Stimulated activated CD8-positive, alpha-beta memory T cell treated with anti-CD3 and anti-CD28 coated beads, Interleukin-4, amount 100 ng/mL, for 24 hours (primary cell): ENCODE results near the gene ST3GAL4.
"Not testable (repeated sequence)": the region's sequence is repeated elsewhere in the genome, so short reads cannot be mapped to it uniquely, and the experiment has no call there.

ENCODE experiments used
- DNase-seq: peaks from one replicate; pipeline ENCODE4 v3.0.0-alpha.2; 2020; ENCODE audit warnings: low read depth

ST3GAL4 gene

GRCh38 chr11:126355324-126355925 lies at the start of gene ST3GAL4:
TSS of gene ST3GAL4 (plus strand) at chr11:126355686. CDS start at chr11:126406156, 50,470 bp downstream.
- peak; percentile 68 for DNase-seq

GRCh38 chr11:126305699-126306098 lies 49.8 kb upstream of the ST3GAL4 start:
- DNase-seq: no peak

- DNase-seq: no peak
These were observed 47.8 kb upstream of the ST3GAL4 start for GRCh38 chr11:126307706-126308105.

GRCh38 chr11:126308271-126308671 lies 47.2 kb upstream of the ST3GAL4 start:
- no peak for DNase-seq

GRCh38 chr11:126308771-126309170 lies 46.7 kb upstream of the ST3GAL4 start:
- not testable (repeated sequence) for DNase-seq

DNA sequence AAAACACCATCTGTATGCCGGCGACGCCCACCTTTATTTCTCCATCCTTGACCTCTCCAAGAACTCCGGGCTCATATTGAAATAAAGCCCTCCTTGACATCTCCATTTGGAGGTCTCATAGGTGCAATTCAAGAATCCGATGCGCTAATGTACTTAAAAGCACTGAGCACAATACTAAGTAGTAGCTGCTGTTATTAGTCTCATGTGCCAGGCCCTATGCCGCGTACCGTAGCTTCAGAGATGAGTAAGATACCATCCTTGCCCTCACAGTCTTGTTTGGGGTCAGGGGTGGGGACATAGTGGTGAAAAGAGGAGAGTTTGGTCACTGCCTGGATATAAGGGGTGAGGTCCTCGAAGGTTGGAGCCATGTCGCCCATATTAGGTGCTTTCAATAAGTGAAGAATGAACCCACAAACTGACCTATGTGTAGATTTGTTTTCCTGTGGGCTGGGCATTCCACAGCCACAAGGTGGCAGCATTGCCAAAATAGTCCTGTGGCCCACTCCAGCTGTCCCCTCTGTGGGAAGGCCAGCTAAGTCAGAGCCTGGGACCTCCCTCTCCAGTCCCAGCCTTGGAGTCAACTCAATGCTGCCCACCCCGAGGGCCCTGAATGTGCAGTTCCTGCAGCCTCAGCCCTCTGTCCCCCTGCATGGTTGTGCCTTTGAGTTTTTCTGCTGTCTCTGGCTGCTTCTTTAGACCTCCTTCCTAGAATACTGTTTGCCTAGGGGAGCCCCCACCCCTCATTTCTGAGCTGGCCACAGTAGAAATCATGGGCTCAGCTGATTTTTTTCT lies 45.1 kb upstream of the ST3GAL4 start:
- DNase-seq: peak; percentile 42

DNA sequence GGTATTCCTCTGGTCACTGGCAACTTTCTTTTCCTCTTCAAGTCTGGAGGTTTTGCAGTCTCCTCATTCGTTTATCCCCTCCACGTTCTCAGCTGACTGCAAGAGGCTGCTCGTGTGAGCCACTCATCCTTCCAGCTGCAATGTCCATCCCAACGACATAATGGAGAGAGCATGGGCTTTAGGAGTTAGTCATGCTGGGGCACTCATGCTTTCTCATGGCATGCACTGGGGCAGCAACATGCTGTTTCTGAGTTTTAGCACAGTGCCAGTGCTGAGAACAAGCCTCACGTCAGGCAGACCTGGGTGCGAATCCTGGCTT lies 44.5 kb upstream of the ST3GAL4 start:
- DNase-seq: no peak

GRCh38 chr11:126311401-126312291 lies 43.8 kb upstream of the ST3GAL4 start:
- no peak for DNase-seq

- DNase-seq: no peak
These were observed 42.5 kb upstream of the ST3GAL4 start for GRCh38 chr11:126312961-126313360.

GRCh38 chr11:126313826-126314225 lies 41.7 kb upstream of the ST3GAL4 start:
- DNase-seq: no peak

DNA sequence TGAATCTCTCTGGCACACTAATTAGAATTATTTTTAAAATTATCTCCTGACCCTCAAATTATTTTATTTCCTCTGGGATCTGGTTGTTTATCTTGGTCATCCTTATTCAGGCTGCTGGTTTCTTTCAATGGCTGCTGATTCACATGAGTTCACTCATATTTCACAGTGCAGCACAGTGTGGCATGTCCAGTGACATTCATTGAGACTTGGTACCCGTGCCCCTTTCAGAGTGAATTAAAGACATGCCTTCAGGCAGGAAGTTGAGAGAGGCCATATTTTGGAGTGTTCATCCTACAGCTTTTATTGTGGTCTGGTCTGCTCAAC lies 38.1 kb upstream of the ST3GAL4 start:
- no peak for DNase-seq

- DNase-seq: no peak
These were observed 37.5 kb upstream of the ST3GAL4 start for GRCh38 chr11:126317756-126318573.

DNA sequence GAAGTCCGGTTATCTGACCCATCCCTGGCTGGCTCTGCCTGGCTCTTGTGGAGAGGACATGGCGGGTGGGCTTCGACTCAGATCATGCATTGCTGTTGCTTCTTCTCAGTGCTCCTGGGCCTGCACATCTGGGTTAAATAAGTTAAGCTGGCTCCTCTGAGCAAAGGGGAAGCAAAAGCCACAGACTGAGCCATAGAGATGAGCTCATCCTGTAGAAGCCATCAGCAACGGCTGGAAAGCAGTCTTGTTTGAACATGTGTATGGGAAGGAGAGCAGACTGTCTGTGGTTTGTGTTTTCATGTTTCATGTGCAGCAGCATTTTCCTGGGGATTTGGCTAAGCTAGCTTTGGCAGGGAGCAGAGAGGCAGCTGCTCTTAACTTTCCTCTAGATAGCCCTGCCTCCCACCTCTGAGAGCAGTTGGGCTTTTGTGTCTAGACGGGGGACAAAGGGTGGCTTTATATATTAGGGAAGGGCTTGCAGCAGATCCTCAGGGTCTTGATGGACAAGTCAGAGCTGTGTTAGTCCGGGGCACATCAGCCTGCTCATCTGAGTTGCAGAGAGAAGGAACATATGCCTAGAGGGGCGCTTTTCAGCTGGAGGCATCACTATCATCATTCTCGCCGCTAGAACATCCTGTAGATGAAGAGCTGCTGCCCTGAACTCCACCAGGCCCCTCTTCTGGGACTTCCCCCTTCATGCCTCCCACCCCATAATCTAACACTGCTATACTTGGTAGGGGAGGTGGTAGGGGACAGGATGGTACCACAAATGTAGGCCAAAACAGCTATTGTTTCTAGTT lies 36.7 kb upstream of the ST3GAL4 start:
- DNase-seq: no peak

- DNase-seq: no peak
These were observed 36.1 kb upstream of the ST3GAL4 start for GRCh38 chr11:126319374-126319740.

DNA sequence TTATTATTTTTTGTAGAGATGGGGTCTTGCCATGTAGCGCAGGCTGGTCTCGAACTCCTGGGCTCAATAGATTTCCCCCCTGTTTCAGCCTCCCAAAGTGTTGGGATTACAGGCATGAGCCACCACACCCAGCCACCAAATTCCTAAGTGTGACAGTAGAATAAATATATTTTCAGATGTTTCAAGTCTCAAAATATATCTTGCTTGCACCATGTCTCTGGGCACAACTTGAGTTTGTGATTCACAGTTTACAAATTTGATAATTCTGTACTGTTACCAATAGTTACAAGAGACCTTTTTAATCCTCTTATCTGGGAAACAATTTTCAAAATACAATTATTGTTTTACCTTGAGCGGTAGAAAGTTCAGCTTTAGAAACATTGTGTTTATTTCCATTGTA lies 32.5 kb upstream of the ST3GAL4 start:
- DNase-seq: no peak

- no peak for DNase-seq
These were observed 28.0 kb upstream of the ST3GAL4 start for GRCh38 chr11:126327281-126328000.

DNA sequence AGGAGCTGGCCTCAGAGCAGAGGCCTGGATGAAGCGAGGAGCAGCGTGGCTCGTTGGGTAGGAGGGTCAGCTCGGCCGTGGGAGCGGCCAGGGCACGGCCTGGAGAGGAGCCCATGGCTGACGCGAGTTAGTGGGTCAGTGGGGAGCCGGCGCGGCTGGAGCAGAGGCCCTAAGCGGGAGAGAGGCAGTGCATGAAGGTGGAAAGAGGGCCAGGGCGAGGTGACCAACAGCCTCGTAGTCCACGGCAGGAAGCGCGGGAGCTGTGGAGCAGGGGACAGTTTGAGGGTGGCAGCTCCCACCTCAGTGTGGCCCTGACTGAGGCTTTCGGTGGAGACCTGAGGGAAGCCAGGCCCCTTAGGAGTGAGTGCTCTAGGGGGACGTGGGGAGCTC lies 27.5 kb upstream of the ST3GAL4 start:
- DNase-seq: no peak

- no peak for DNase-seq
These were observed 27.0 kb upstream of the ST3GAL4 start for GRCh38 chr11:126328444-126328843.

GRCh38 chr11:126328938-126329643 lies 26.4 kb upstream of the ST3GAL4 start:
- no peak for DNase-seq

DNA sequence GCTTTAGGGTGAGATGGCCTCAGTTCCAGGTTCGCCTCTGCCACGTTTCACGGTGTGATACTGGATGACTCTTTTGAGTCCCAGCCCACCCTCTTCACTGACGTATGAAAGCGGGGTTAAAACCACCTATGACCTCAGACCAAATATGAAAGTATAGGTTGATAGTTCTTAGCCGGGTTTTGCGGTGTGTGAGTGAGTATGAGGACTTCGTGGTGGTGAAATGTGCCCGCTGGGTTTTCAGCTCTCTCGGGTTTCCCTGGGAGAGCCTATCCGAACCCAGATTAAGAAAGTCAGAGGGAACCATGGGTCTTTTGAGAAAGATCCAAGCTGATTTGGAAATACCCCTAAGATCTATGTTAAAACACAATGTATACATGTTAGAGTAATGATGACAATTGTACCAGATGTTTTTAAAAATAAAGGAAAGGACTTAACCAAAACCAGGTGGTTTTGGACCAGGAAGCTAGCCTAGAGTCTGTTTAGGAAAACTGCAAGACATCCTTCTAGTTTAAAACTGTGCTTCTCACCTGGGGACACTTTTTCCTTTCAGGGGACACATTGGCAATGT lies 25.8 kb upstream of the ST3GAL4 start:
- no peak for DNase-seq
